MM.1S (cell line): ENCODE data around the gene HADHB.

Experiments used
- DNase-seq: peaks from one replicate; pipeline ENCODE4 v3.0.0-alpha.2; 2015
- H2AFZ ChIP-seq: fragments of 300-600 bp; sonication (generic); 2 replicates; pipeline ENCODE4 v1.6.0; 2016; ENCODE audit warnings: antibody characterized with exemption, low read length
- H3F3A ChIP-seq: fragments of 300-600 bp; sonication (generic); 2 replicates; pipeline ENCODE4 v1.6.1; 2016; ENCODE audit warnings: mild to moderate bottlenecking, antibody characterized with exemption, low read length, moderate library complexity, mixed read lengths; ENCODE audit not compliant: insufficient read depth
- H3K27ac ChIP-seq: fragments of 300-600 bp; sonication (generic); 2 replicates; pipeline ENCODE4 v1.5.1; 2016; ENCODE audit warnings: mild to moderate bottlenecking, low read length
- H3K27me3 ChIP-seq: fragments of 300-600 bp; sonication (generic); replicated peaks from 2 replicates; pipeline ENCODE4 v1.6.0; 2016; ENCODE audit warnings: low read length; ENCODE audit not compliant: insufficient read depth
- H3K36me3 ChIP-seq: fragments of 300-600 bp; sonication (generic); replicated peaks from 2 replicates; pipeline ENCODE4 v1.6.1; 2016; ENCODE audit warnings: mild to moderate bottlenecking, low read length, mixed read lengths; ENCODE audit not compliant: insufficient read depth
- H3K4me1 ChIP-seq: fragments of 300-600 bp; sonication (generic); 2 replicates; pipeline ENCODE4 v1.6.1; 2016; ENCODE audit warnings: low read length, mixed read lengths
- H3K4me2 ChIP-seq: fragments of 300-600 bp; sonication (generic); 2 replicates; pipeline ENCODE4 v1.6.0; 2016; ENCODE audit warnings: low read depth, low read length
- H3K4me3 ChIP-seq: fragments of 300-600 bp; sonication (generic); 2 replicates; pipeline ENCODE4 v1.5.1; 2016; ENCODE audit warnings: low read length, mixed read lengths
- H3K79me2 ChIP-seq: fragments of 300-600 bp; sonication (generic); 2 replicates; pipeline ENCODE4 v1.6.1; 2016; ENCODE audit warnings: mixed run types, low read length, mixed read lengths
- H3K9ac ChIP-seq: fragments of 300-600 bp; sonication (generic); 2 replicates; pipeline ENCODE4 v1.6.1; 2016; ENCODE audit warnings: low read length, mixed read lengths
- H3K9me2 ChIP-seq: fragments of 300-600 bp; sonication (generic); replicated peaks from 2 replicates; pipeline ENCODE4 v1.6.1; 2016; ENCODE audit warnings: mild to moderate bottlenecking, low read length, mixed read lengths; ENCODE audit not compliant: insufficient read depth
- H3K9me3 ChIP-seq: fragments of 300-600 bp; sonication (generic); replicated peaks from 2 replicates; pipeline ENCODE4 v1.6.1; 2016; ENCODE audit warnings: mild to moderate bottlenecking, low read length, mixed read lengths; ENCODE audit not compliant: insufficient read depth
- H4K20me1 ChIP-seq: fragments of 300-600 bp; sonication (generic); 2 replicates; pipeline ENCODE4 v1.6.1; 2016; ENCODE audit warnings: mild to moderate bottlenecking, low read length, moderate library complexity, mixed read lengths; ENCODE audit not compliant: insufficient read depth
- CTCF ChIP-seq: fragments of 300-600 bp; sonication (generic); IDR thresholded peaks from 2 replicates; pipeline ENCODE4 v1.5.1; 2016; ENCODE audit warnings: antibody characterized with exemption, low read length, mixed read lengths
- EZH2 ChIP-seq: fragments of 300-600 bp; sonication (generic); optimal IDR thresholded peaks from 2 replicates; pipeline ENCODE3; 2017; ENCODE audit warnings: low read depth, mild to moderate bottlenecking, antibody characterized with exemption, low read length, mixed read lengths
- EZH2phosphoT487 ChIP-seq: fragments of 300-600 bp; sonication (generic); IDR thresholded peaks from 2 replicates; pipeline ENCODE4 v1.6.1; 2018; ENCODE audit warnings: antibody characterized with exemption, low read length

The HADHB gene

GRCh38 chr2:26235089-26235488 lies 9.7 kb upstream of the HADHB start:
- no peak for DNase-seq
- no peak overlapping the region for H2AFZ ChIP-seq
- H3K36me3 ChIP-seq, result peaks cover 26% of the 10 kb centered on the region

DNA sequence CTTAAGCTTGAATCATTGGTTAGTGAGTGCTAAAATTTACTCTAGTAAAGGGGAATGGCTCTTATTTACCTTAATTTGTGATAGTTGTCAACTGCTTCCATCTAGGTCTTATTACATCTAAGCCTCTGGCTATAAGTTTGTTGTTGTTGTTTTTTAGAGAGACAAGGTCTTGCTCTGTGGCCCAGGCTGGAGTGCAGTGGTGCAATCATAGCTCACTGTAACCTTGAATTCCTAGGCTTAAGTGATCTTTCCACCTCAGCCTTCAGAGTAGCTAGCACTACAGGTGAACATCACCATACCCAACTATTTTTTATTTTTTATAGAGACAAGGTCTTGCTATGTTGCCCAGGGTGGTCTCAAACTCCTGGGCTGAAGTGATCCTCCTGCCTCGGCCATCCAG lies 6.9 kb upstream of the HADHB start:
- no peak overlapping the region for H3K4me3 ChIP-seq
- no peak overlapping the region for H3K27ac ChIP-seq
- H3K4me1 ChIP-seq, result peaks cover 14% of the 10 kb centered on the region
- H3K9me2 ChIP-seq, result no peaks in the 10 kb centered on the region
- no peaks in the 10 kb centered on the region for H4K20me1 ChIP-seq
- no peak for DNase-seq
- H3K27me3 ChIP-seq, result no peaks in the 10 kb centered on the region
- H3F3A ChIP-seq, result 0 out of 2 replicates have a peak, but pooled peaks cover 7% of the 10 kb centered on the region
- H2AFZ ChIP-seq, result no peak overlapping the region
- H3K4me2 ChIP-seq, result no peak overlapping the region
- peaks cover 52% of the 10 kb centered on the region for H3K79me2 ChIP-seq
- TF ChIP-seq EZH2phosphoT487 (no peak), CTCF (no peak), EZH2 (no peak)
- peaks cover 16% of the 10 kb centered on the region; the same call in 1 of the 2 replicates for H3K36me3 ChIP-seq
- H3K9me3 ChIP-seq, result no peaks in the 10 kb centered on the region
- no peak overlapping the region for H3K9ac ChIP-seq

More at GRCh38 chr2:26235089-26235488, 9.7 kb upstream of the HADHB start:
- H3K79me2 ChIP-seq, result peaks cover 24% of the 10 kb centered on the region
- H3K27me3 ChIP-seq, result no peaks in the 10 kb centered on the region
- H4K20me1 ChIP-seq, result no peaks in the 10 kb centered on the region
- H3K4me1 ChIP-seq, result no peaks in the 10 kb centered on the region
- TF ChIP-seq EZH2 (no peak), EZH2phosphoT487 (no peak), CTCF (no peak)
- H3F3A ChIP-seq, result no peaks in the 10 kb centered on the region
- H3K9me2 ChIP-seq, result no peaks in the 10 kb centered on the region
- H3K27ac ChIP-seq, result no peak overlapping the region
- no peak overlapping the region for H3K9ac ChIP-seq
- H3K4me3 ChIP-seq, result no peak overlapping the region
- H3K4me2 ChIP-seq, result no peak overlapping the region
- H3K9me3 ChIP-seq, result no peaks in the 10 kb centered on the region

DNA sequence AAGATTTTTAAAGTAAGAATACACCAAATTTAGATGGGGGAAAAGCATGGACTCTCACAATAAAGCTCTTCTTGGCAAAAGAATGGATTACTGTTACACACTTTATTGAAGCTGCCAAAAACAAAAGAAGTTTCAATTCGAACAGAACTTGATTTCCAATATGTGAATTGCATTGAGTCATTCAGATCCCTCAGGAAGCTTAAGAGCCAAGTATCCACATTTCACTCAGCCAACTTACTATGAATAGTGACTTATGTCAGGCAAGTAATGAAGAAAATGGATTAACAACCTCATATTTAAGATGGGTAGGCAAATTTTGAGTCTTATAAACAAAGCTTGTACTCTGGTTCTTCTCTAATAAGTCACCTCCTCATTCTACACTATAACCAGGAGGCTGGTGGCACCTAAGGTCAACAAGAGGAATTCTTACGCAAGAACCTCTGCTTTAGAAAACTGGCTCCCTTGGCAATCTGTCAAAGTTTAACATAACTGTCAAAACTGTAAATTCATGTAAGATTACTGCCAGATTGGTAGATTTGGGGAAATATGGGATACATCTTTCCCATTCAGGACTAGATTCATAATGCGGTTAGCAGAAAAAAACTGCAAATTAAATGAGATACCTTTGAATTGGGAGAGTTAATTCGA lies 6.3 kb upstream of the HADHB start:
- Histone ChIP-seq H3K27ac (no peak overlapping the region), H3K4me2 (no peak overlapping the region), H3K27me3 (no peaks in the 10 kb centered on the region), H4K20me1 (no peaks in the 10 kb centered on the region), H3K9ac (no peak overlapping the region), H3K9me2 (no peaks in the 10 kb centered on the region), H3K79me2 (peaks cover 57% of the 10 kb centered on the region), H3K36me3 (peaks cover 11% of the 10 kb centered on the region; the same call in 1 of the 2 replicates), H3K4me1 (peaks cover 14% of the 10 kb centered on the region), H3F3A (0 out of 2 replicates have a peak, but pooled peaks cover 7% of the 10 kb centered on the region), H2AFZ (no peak overlapping the region), H3K9me3 (no peaks in the 10 kb centered on the region), H3K4me3 (no peak overlapping the region)
- no peak for DNase-seq
- no peak for TF ChIP-seq EZH2
- TF ChIP-seq EZH2phosphoT487, result no peak
- no peak for TF ChIP-seq CTCF
